GM12878 (cell line): ENCODE data around the gene RIT2.

Experiments used
- CEBPB ChIP-seq, 2 experiments: fragments of 150-350 bp in 1 of 2; IDR thresholded peaks; 2 replicates each; pipeline ENCODE4 v1.6.1; 2012 to 2014; ENCODE audit warnings: low read depth in 2 of 2, low read length in 2 of 2, borderline replicate concordance in 1 of 2, inconsistent platforms in 1 of 2
- HDGF ChIP-seq: fragments of 450-650 bp; IDR thresholded peaks from 2 replicates; pipeline ENCODE4 v1.6.1; 2016; ENCODE audit warnings: antibody characterized with exemption
- TF ChIP-seq, protein P1 (sequence below): fragments of 450-650 bp; formaldehyde crosslinking; IDR thresholded peaks from 2 replicates; pipeline ENCODE4 v1.4.0; 2020; ENCODE audit warnings: mild to moderate bottlenecking, moderate library complexity
- TF ChIP-seq, protein P2 (sequence below): IDR thresholded peaks from 2 replicates; pipeline ENCODE4 v1.6.1; 2012; ENCODE audit warnings: low read depth, low read length, improper control_type of control experiment

GRCh38 chr18:42712065-42712464 is 403.4 kb downstream of the RIT2 start:
- TF ChIP-seq HDGF (no peak), CEBPB (IDR thresholded peaks at IDR 0.05; ENCODE audit: borderline replicate concordance in 1 of 2, low read depth in 2 of 2, low read length in 2 of 2) (no peak)
- TF ChIP-seq, protein P1, sequence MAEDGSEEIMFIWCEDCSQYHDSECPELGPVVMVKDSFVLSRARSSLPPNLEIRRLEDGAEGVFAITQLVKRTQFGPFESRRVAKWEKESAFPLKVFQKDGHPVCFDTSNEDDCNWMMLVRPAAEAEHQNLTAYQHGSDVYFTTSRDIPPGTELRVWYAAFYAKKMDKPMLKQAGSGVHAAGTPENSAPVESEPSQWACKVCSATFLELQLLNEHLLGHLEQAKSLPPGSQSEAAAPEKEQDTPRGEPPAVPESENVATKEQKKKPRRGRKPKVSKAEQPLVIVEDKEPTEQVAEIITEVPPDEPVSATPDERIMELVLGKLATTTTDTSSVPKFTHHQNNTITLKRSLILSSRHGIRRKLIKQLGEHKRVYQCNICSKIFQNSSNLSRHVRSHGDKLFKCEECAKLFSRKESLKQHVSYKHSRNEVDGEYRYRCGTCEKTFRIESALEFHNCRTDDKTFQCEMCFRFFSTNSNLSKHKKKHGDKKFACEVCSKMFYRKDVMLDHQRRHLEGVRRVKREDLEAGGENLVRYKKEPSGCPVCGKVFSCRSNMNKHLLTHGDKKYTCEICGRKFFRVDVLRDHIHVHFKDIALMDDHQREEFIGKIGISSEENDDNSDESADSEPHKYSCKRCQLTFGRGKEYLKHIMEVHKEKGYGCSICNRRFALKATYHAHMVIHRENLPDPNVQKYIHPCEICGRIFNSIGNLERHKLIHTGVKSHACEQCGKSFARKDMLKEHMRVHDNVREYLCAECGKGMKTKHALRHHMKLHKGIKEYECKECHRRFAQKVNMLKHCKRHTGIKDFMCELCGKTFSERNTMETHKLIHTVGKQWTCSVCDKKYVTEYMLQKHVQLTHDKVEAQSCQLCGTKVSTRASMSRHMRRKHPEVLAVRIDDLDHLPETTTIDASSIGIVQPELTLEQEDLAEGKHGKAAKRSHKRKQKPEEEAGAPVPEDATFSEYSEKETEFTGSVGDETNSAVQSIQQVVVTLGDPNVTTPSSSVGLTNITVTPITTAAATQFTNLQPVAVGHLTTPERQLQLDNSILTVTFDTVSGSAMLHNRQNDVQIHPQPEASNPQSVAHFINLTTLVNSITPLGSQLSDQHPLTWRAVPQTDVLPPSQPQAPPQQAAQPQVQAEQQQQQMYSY: no peak
- TF ChIP-seq, protein P2, sequence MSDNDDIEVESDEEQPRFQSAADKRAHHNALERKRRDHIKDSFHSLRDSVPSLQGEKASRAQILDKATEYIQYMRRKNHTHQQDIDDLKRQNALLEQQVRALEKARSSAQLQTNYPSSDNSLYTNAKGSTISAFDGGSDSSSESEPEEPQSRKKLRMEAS: no peak
